Fibroblast of pulmonary artery (primary cell): ENCODE data around the gene ERP29.

Source experiments
- DNase-seq: peaks from one replicate; pipeline ENCODE4 v3.0.0-alpha.2; 2010; ENCODE audit warnings: low read depth
- H3K4me3 ChIP-seq: replicated peaks from 2 replicates; pipeline ENCODE4 v1.5.1; 2011; ENCODE audit warnings: low read depth, mild to moderate bottlenecking, control low read depth, low read length, moderate library complexity
- CTCF ChIP-seq: IDR thresholded peaks from 2 replicates; pipeline ENCODE4 v1.5.1; 2011; ENCODE audit warnings: mild to moderate bottlenecking, control low read depth, low read length, inconsistent platforms; ENCODE audit errors: missing control alignments

Gene ERP29

GRCh38 chr12:112011685-112012084 is 1.5 kb upstream of the ERP29 start:
- no peak overlapping the region for H3K4me3 ChIP-seq
- DNase-seq = no peak
- no peak for TF ChIP-seq CTCF

GRCh38 chr12:112013601-112014402 is 576 bp downstream of the ERP29 start:
- TF ChIP-seq CTCF = no peak
- peak overlapping the region; percentile 95 for H3K4me3 ChIP-seq
- peak; percentile 82 for DNase-seq

GRCh38 chr12:112015938-112016337 is 2.7 kb downstream of the ERP29 start:
- no peak for DNase-seq
- H3K4me3 ChIP-seq = no peak overlapping the region
- TF ChIP-seq CTCF = no peak

GRCh38 chr12:112017041-112017440 is 3.8 kb downstream of the ERP29 start:
- no peak overlapping the region for H3K4me3 ChIP-seq
- no peak for DNase-seq
- no peak for TF ChIP-seq CTCF

GRCh38 chr12:112018571-112019237 is 5.5 kb downstream of the ERP29 start:
- H3K4me3 ChIP-seq = no peak overlapping the region
- DNase-seq = peak; percentile 85
- TF ChIP-seq CTCF = no peak

- no peak for TF ChIP-seq CTCF
- no peak overlapping the region for H3K4me3 ChIP-seq
- DNase-seq = no peak
Measured at GRCh38 chr12:112020947-112021457, 7.8 kb downstream of the ERP29 start.
